ENCODE results near the gene BORCS6.

The BORCS6 gene

DNA sequence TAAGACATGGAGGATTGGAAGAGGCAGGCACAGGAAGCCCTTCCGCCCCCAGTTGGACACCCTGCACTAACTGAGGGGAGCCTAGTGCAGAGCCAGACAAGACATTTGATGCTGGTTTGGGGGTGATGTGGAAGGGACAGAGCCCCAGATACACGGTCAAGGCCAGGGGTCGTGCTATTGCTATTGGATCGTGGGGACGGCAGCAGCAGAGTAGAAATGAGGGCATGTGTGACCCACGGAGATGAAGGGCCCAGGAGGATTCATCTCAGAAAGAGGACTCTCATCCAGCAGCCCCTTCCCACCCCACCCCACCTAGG, 25.2 kb downstream of the BORCS6 start:
- Histone ChIP-seq H2AFZ (ENCODE audit: low read depth) (no peak overlapping the region), H3K27me3 (ENCODE audit: insufficient read depth, low read depth) (no peaks in the 10 kb centered on the region), H3K4me3 (IDR thresholded peaks at IDR 0.05; ENCODE audit: insufficient read depth, low read depth, low read length) (no peak overlapping the region), H3K4me2 (no peak overlapping the region), H3K4me1 (ENCODE audit: low read depth, poor library complexity, severe bottlenecking) (no peaks in the 10 kb centered on the region), H3K9ac (no peak overlapping the region), H3K36me3 (ENCODE audit: insufficient read depth) (no peaks in the 10 kb centered on the region), H3K79me2 (ENCODE audit: insufficient read depth, low read depth) (no peaks in the 10 kb centered on the region), H3K27ac (no peak overlapping the region), H4K20me1 (ENCODE audit: insufficient read depth) (no peaks in the 10 kb centered on the region)
- TF ChIP-seq, protein P1, sequence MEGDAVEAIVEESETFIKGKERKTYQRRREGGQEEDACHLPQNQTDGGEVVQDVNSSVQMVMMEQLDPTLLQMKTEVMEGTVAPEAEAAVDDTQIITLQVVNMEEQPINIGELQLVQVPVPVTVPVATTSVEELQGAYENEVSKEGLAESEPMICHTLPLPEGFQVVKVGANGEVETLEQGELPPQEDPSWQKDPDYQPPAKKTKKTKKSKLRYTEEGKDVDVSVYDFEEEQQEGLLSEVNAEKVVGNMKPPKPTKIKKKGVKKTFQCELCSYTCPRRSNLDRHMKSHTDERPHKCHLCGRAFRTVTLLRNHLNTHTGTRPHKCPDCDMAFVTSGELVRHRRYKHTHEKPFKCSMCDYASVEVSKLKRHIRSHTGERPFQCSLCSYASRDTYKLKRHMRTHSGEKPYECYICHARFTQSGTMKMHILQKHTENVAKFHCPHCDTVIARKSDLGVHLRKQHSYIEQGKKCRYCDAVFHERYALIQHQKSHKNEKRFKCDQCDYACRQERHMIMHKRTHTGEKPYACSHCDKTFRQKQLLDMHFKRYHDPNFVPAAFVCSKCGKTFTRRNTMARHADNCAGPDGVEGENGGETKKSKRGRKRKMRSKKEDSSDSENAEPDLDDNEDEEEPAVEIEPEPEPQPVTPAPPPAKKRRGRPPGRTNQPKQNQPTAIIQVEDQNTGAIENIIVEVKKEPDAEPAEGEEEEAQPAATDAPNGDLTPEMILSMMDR (conservative IDR thresholded peaks at IDR 0.05; ENCODE audit: low read depth, low read length), result no peak

DNA sequence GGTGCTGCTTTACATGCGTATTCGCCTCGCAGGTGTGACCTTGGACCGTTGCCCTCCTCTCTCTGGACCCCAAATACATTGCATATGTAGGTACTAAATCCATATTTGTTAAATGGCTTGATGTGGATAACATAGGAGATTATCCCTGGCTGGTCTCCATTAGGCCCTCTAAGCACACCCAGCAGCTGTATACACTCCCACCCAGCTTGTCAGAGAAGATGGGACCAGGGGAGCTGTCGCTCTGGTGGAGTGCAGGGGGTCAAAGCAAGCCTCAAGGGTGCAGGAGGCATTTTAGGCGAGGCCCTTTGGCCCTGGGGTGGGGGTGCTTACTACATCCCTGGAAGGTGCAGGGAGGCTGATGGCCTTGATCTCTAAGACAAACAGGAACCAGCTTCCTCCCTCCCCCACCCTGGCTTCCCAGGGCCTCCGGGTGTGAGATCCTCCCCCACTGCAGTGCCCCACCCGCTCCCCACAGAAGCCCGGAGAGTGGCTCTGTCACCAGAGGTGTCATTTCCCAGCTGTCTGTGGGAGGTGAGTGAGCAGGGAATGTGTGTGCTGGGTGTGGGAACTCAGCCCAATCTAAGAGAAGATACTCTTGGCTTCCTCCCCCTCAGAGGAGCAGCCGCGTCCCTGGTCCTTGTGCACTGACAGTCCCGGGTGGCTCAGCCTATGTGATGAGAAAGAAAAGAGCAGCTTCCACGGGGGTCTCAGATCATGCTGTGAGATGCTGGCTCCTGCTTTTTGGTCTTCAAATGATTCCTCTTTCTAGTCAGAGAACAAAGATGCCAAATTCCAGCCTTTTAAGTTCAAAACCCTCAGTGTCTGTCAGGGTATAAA, 25.8 kb downstream of the BORCS6 start:
- Histone ChIP-seq H3K79me2 (ENCODE audit: insufficient read depth, low read depth) (no peaks in the 10 kb centered on the region), H4K20me1 (ENCODE audit: insufficient read depth) (no peaks in the 10 kb centered on the region), H3K36me3 (ENCODE audit: insufficient read depth) (no peaks in the 10 kb centered on the region), H3K27me3 (ENCODE audit: insufficient read depth, low read depth) (no peaks in the 10 kb centered on the region), H3K4me3 (IDR thresholded peaks at IDR 0.05; ENCODE audit: insufficient read depth, low read depth, low read length) (no peak overlapping the region), H3K4me1 (ENCODE audit: low read depth, poor library complexity, severe bottlenecking) (no peaks in the 10 kb centered on the region), H3K9ac (no peak overlapping the region), H3K27ac (no peak overlapping the region), H3K4me2 (no peak overlapping the region), H2AFZ (ENCODE audit: low read depth) (no peak overlapping the region)
- TF ChIP-seq, protein P1 (conservative IDR thresholded peaks at IDR 0.05; ENCODE audit: low read depth, low read length), result no peak

DNA sequence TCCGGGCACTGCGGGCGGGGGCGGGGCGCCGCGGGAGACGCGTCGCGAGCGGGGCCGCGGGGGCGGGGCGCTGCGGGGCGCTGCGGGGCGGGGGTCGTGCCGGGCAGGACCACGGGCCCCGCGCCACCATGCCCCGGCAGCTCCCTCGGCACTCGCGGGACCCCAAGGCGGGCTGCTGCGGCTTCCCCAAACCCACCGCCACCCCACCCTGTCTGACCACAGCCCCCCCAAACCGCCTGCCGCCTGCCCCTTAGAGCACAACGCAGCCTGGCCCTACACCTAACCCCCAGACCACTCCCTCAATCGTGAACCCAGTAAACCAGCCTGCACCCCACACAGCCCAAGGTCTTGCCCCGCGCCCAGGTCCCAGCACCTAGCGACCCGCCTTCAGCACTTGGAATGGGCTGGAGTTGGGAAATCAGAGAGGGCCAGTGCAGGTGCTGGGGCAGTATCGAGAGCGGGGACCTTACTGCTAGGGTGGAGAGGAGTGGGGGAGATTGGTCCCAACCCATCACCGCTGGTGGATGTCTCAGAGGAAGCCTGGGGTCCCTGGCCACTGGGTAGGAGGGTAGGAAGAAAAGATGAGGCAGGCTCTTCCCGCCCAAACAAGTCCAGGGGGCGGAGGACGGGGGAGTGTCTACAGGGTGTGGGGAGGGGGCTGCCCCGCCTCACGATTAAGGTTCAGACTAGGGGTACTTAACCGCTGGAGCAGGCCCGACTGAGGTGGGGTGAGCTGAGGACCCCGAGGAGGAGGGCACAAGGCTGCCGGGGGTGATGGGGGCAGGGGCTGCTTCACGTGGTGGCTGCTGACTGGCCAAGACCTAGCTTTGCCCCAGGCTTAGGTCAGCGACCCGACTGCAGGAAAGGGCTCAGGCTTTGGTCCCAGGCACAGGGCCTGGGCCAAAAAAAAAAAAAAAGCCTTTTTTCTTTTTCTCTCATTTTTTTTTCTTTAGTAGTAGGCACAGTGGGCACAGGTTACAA, 26.7 kb downstream of the BORCS6 start:
- no peaks in the 10 kb centered on the region for H4K20me1 ChIP-seq (ENCODE audit: insufficient read depth)
- no peaks in the 10 kb centered on the region for H3K27me3 ChIP-seq (ENCODE audit: insufficient read depth, low read depth)
- H3K27ac ChIP-seq, result no peak overlapping the region
- H3K4me1 ChIP-seq (ENCODE audit: low read depth, poor library complexity, severe bottlenecking), result no peaks in the 10 kb centered on the region
- TF ChIP-seq, protein P1 (conservative IDR thresholded peaks at IDR 0.05; ENCODE audit: low read depth, low read length), result no peak
- H3K4me2 ChIP-seq, result no peak overlapping the region
- no peaks in the 10 kb centered on the region for H3K79me2 ChIP-seq (ENCODE audit: insufficient read depth, low read depth)
- peak overlapping the region; percentile 64; the same call in 1 of the 2 replicates for H3K9ac ChIP-seq
- H2AFZ ChIP-seq (ENCODE audit: low read depth), result no peak overlapping the region
- no peak overlapping the region for H3K4me3 ChIP-seq (IDR thresholded peaks at IDR 0.05; ENCODE audit: insufficient read depth, low read depth, low read length)
- no peaks in the 10 kb centered on the region for H3K36me3 ChIP-seq (ENCODE audit: insufficient read depth)

DNA sequence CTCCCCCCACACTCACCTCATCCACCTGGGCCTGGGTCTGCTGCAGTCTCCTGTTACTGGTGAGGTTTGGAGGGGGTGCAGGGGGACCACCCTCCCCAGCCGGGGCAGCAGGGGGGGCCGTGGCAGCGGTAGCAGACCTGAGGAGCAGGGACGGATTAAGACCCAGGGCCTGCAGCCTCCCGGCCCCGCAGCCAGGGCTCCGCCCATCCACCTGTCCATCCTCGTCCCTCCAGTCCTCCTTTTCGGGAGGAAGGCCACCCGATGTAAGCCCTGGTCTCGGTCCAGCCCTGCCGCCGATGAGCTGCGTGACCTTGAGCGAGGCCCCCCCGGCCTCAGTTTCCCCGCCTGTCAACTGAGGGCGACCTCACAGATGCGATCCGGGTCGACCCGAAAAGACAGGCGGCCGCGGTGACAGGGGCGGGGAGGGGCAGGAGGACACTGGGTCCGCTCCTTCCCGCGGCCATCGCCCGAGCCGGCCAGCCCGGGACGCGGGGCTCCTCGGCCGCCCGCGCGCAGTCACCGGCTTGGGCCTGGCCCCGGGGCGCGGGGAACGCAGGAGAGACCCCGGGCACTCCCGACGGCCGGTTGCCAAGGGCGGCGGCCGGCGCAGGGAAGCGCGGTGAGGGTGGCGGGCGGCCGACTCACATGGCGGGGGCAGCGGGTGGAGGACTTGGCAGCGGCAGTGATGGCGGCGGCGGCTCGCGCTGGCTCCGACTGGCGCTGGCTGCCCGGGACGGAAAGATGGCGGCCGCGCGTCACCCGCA, 27.6 kb downstream of the BORCS6 start, which contains the start of gene VAMP2:
VAMP2 (minus strand) TSS at position 716 of the 764 bp plus-strand sequence; CDS start at position 647, 69 bp downstream.
- no peaks in the 10 kb centered on the region for H3K27me3 ChIP-seq (ENCODE audit: insufficient read depth, low read depth)
- H3K4me2 ChIP-seq, result peak within 1 kb of the TSS; percentile 29; the same call in 1 of the 2 replicates
- H2AFZ ChIP-seq (ENCODE audit: low read depth), result no peak within 1 kb of the TSS
- H4K20me1 ChIP-seq (ENCODE audit: insufficient read depth), result no peaks in the 10 kb centered on the region
- H3K9ac ChIP-seq, result peak within 1 kb of the TSS; percentile 64
- no peak within 1 kb of the TSS for H3K4me3 ChIP-seq (IDR thresholded peaks at IDR 0.05; ENCODE audit: insufficient read depth, low read depth, low read length)
- no peaks in the 10 kb centered on the region for H3K4me1 ChIP-seq (ENCODE audit: low read depth, poor library complexity, severe bottlenecking)
- H3K27ac ChIP-seq, result peak within 1 kb of the TSS; percentile 26; the same call in 1 of the 2 replicates
- H3K79me2 ChIP-seq (ENCODE audit: insufficient read depth, low read depth), result no peaks in the 10 kb centered on the region
- no peaks in the 10 kb centered on the region for H3K36me3 ChIP-seq (ENCODE audit: insufficient read depth)
- TF ChIP-seq, protein P1 (conservative IDR thresholded peaks at IDR 0.05; ENCODE audit: low read depth, low read length), result no peak

Data from KMS-11 (cell line).